K562 (cell line): ENCODE results near the gene TIPIN. TPM values are rescaled to one million over a fixed set of nuclear protein-coding genes. Genes with fewer than 3 reads are reported as not detected.
A peak's percentile ranks its signal among the peaks of the same experiment; 100 is the strongest.

Source experiments
- ATAC-seq: fragments of 200-7000 bp; cut with Tn5 transposase; 3 replicates; pipeline ENCODE4 v1.9.1; 2020; ENCODE audit warnings: moderate library complexity
- BruUV-seq: library from RNA; stranded (reverse); fragments of 400-500 nt; replicated peaks from 2 replicates; lab custom pipeline; 2021; lab: Mats Ljungman, UMichigan
- CTCF ChIA-PET: fragments of 300-600 bp; formaldehyde crosslinking; extraction: SDS; loops from one replicate; lab custom pipeline; 2021; ENCODE audit warnings: low intra/inter-chr PET ratio; lab: Yijun Ruan, JAX
- POLR2A ChIA-PET: fragments of 300-600, 350-650 bp; sonication (Branson Sonifier 250); formaldehyde crosslinking; extraction: SDS; loops from one replicate; lab custom pipeline; 2021; ENCODE audit warnings: antibody characterized with exemption, inconsistent platforms; lab: Yijun Ruan, JAX
- DNase-seq, 4 experiments: peaks; one replicate each; pipeline versions ENCODE4 v3.0.0 to v3.0.0-alpha.2; 2011 to 2018; ENCODE audit warnings: low spot score in 3 of 4, mixed read lengths in 3 of 4; ENCODE audit errors: extremely low read depth in 1 of 4
- FAIRE-seq: peaks from 2 replicates; lab custom pipeline; 2011; peaks lifted over from hg19 to GRCh38; lab: Jason Lieb, UNC
- H2AFZ ChIP-seq: 2 replicates; pipeline ENCODE4 v1.6.0; 2011; ENCODE audit warnings: low read depth, low read length, control low read depth, inconsistent platforms
- H3K27ac ChIP-seq: fragments of 200-600 bp; 3 replicates; pipeline ENCODE4 v1.8.0; 2011; ENCODE audit warnings: low read depth, mild to moderate bottlenecking, control low read depth, inconsistent platforms, low read length, moderate library complexity, mixed read lengths; ENCODE audit errors: extremely low read depth
- H3K27me3 ChIP-seq, 2 experiments: fragments of 300-600 bp in 1 of 2; 2 replicates in 1 of 2; 3 replicates in 1 of 2; pipeline versions ENCODE4 v1.6.0 to v1.8.0; 2011; ENCODE audit warnings: inconsistent platforms in 2 of 2, low read length in 2 of 2, mild to moderate bottlenecking in 1 of 2, mixed read lengths in 1 of 2, moderate library complexity in 1 of 2; ENCODE audit not compliant: control insufficient read depth in 2 of 2, insufficient read depth in 2 of 2
- H3K36me3 ChIP-seq: fragments of 300-600 bp; 3 replicates; pipeline ENCODE4 v1.8.0; 2011; ENCODE audit warnings: mild to moderate bottlenecking, low read length, inconsistent platforms; ENCODE audit not compliant: control insufficient read depth, insufficient read depth
- H3K4me1 ChIP-seq, 2 experiments: fragments of 200-600 bp in 1 of 2; replicated peaks in 1 of 2; 2 replicates in 1 of 2; 3 replicates in 1 of 2; pipeline versions ENCODE4 v1.5.1 to v1.8.0; 2011; ENCODE audit warnings: inconsistent platforms in 2 of 2, low read length in 2 of 2, mild to moderate bottlenecking in 1 of 2, mixed read lengths in 1 of 2, moderate library complexity in 1 of 2; ENCODE audit not compliant: control insufficient read depth in 2 of 2, insufficient read depth in 2 of 2
- H3K4me2 ChIP-seq: 2 replicates; pipeline ENCODE4 v1.6.1; 2011; ENCODE audit warnings: low read length, control low read depth, inconsistent platforms, mixed read lengths; ENCODE audit not compliant: insufficient read depth
- H3K4me3 ChIP-seq: fragments of 200-600 bp; sonication (generic), shearing (Covaris generic); 2 replicates; pipeline ENCODE4 v1.5.1; 2016; ENCODE audit warnings: control low read depth, inconsistent platforms
- H3K79me2 ChIP-seq: fragments of 200-600 bp; 3 replicates; pipeline ENCODE4 v1.8.0; 2011; ENCODE audit warnings: low read length, inconsistent platforms; ENCODE audit not compliant: control insufficient read depth, insufficient read depth
- H3K9ac ChIP-seq, 2 experiments: 2 replicates each; pipeline versions ENCODE4 v1.6.0 to v1.6.1; 2011; ENCODE audit warnings: low read depth in 2 of 2, low read length in 2 of 2, control low read depth in 1 of 2, inconsistent platforms in 1 of 2, mild to moderate bottlenecking in 1 of 2, mixed read lengths in 1 of 2; ENCODE audit not compliant: insufficient read depth in 1 of 2
- H3K9me1 ChIP-seq: one replicate; pipeline ENCODE4 v1.6.0; 2011; ENCODE audit warnings: inconsistent platforms, mild to moderate bottlenecking, low read length, moderate library complexity; ENCODE audit not compliant: control insufficient read depth, insufficient read depth
- H3K9me3 ChIP-seq: replicated peaks from 2 replicates; pipeline ENCODE4 v1.5.1; 2011; ENCODE audit warnings: low read depth, low read length, inconsistent platforms; ENCODE audit not compliant: control insufficient read depth, insufficient read depth
- H4K20me1 ChIP-seq: replicated peaks from 2 replicates; pipeline ENCODE4 v1.6.1; 2011; ENCODE audit warnings: low read length, inconsistent platforms, mixed read lengths; ENCODE audit not compliant: control insufficient read depth, insufficient read depth
- EWSR1 ChIP-seq: fragments of 450-650 bp; IDR thresholded peaks from 2 replicates; pipeline ENCODE4 v1.6.1; 2018; ENCODE audit warnings: borderline replicate concordance, mild to moderate bottlenecking, low read depth, moderate library complexity; ENCODE audit not compliant: partially characterized antibody
- SMAD2 ChIP-seq: fragments of 150-350 bp; IDR thresholded peaks from 2 replicates; pipeline ENCODE4 v1.6.1; 2014; ENCODE audit warnings: low read depth, mild to moderate bottlenecking, low read length
- ZBTB1 ChIP-seq: sonication (generic); formaldehyde crosslinking; IDR thresholded peaks from 2 replicates; pipeline ENCODE4 v1.8.1; 2023; ENCODE audit warnings: missing genetic modification reagents, low read depth, mild to moderate bottlenecking, borderline replicate concordance
- ZNF592 ChIP-seq: fragments of 450-650 bp; IDR thresholded peaks from 2 replicates; pipeline ENCODE4 v1.6.1; 2017; ENCODE audit warnings: antibody characterized with exemption, mild to moderate bottlenecking
- WGBS: fragments of 100-300 bp; shearing (Covaris generic); methylation state at CpG from one replicate; pipeline ENCODE4 v1.1.6; 2016; ENCODE audit warnings: low coverage, mixed read lengths; ENCODE audit not compliant: insufficient coverage; ENCODE audit errors: missing lambda C conversion rate; 5-methylcytosine and 5-hydroxymethylcytosine counted together
- in situ Hi-C: fragments of 300-500 bp; cut with MboI; formaldehyde crosslinking; loops from 4 replicates; pipeline ENCODE4 v1.15.0; 2018; ENCODE audit warnings: inconsistent platforms, mixed read lengths
- intact Hi-C: fragments of 100-400 bp; cut with micrococcal nuclease; formaldehyde crosslinking; loops from 2 replicates; pipeline ENCODE4 v1.14.2; 2022
- polyA plus RNA-seq, 8 experiments: library from polyadenylated mRNA; depleted of rRNA in 4 of 8; stranded (reverse) in 5 of 8; unstranded in 3 of 8; fragments of >200 nt; fragmentation: Nextera tagmentation in 2 of 8; fragmentation: Illumina TruSeq in 1 of 8; extraction: Ambion mirVana in 2 of 8; extraction: Trizol in 1 of 8; gene quantifications; 2 replicates each; pipeline versions ENCODE4 v1.2.1 to v1.2.3, GENCODE V29; 2011 to 2014; ENCODE audit warnings: inconsistent platforms in 1 of 8, missing spikeins in 1 of 8
- total RNA-seq, 7 experiments: library from RNA; depleted of rRNA in 6 of 7; stranded (reverse); fragments of >200 nt in 6 of 7; fragmentation: Illumina TruSeq in 2 of 7; extraction: Trizol in 2 of 7; gene quantifications; 2 replicates each; pipeline versions ENCODE4 v1.2.1 to v1.2.3, GENCODE V29; 2011 to 2021; ENCODE audit warnings: low replicate concordance in 1 of 7

TIPIN gene
- total and polyA plus RNA-seq, 9 of the 15 experiments (the other 6 are each of a cell fraction or from before 2014, with no cell fraction given): 22.9 to 61.4 (median 42.0) TPM

GRCh38 chr15:66389098-66389858, 32.8 kb upstream of the TIPIN start:
- CTCF ChIA-PET: no interaction called here
- POLR2A ChIA-PET: interaction anchor here (0.7 kb wide), 1 partner anchor 459 kb away, joined by 3 read pairs; no protein-coding TSS in a partner anchor
- H3K4me2 ChIP-seq: no peak overlapping the region

More at GRCh38 chr15:66389098-66389858, 32.8 kb upstream of the TIPIN start:
- Histone ChIP-seq H3K36me3 (peaks cover 38% of the 10 kb centered on the region; the same call in 2 of the 3 replicates), H2AFZ (no peak overlapping the region), H3K9me1 (no peaks in the 10 kb centered on the region), H4K20me1 (peaks cover 13% of the 10 kb centered on the region), H3K27ac (no peak overlapping the region), H3K79me2 (peaks cover 87% of the 10 kb centered on the region), H3K9me3 (no peaks in the 10 kb centered on the region), H3K4me1 (peaks cover 23 to 30% of the 10 kb centered on the region in 2 experiments; a peak in 3 of 5 replicates), H3K27me3 (no peaks in the 10 kb centered on the region), H3K4me3 (no peak overlapping the region; the same call in 1 of the 2 replicates), H3K9ac (peak overlapping the region in 1 of 2 experiments; percentile 43; a peak in 1 of 4 replicates)
- DNase-seq: no peak
- intact Hi-C loops: no loop called here
- no peak for FAIRE-seq
- in situ Hi-C loops: loop anchor here (5.0 kb wide), 1 partner anchor 93 kb away; no protein-coding TSS in a partner anchor
- no TSS peak for BruUV-seq
- TF ChIP-seq ZBTB1 (CRISPR knock-in tag) (no peak), SMAD2 (no peak), ZNF592 (no peak), EWSR1 (no peak)
- WGBS: 73% methylated on average over 8 of the region's 14 CpGs
- ATAC-seq: no peak
